ENCODE data around the gene PON1. TPM values are rescaled to one million over a fixed set of nuclear protein-coding genes. Genes with fewer than 3 reads are reported as not detected.

The PON1 gene
- total RNA-seq, 1 experiment from 2014 or later, result not detected

- H2AFZ ChIP-seq (ENCODE audit: low read length), result no peak overlapping the region
- H3K9ac ChIP-seq (ENCODE audit: low read length), result no peak overlapping the region
- no peaks in the 10 kb centered on the region for H3K36me3 ChIP-seq (ENCODE audit: insufficient read depth, low read length)
- no peaks in the 10 kb centered on the region for H3K9me3 ChIP-seq (ENCODE audit: low read length)
- H3K79me2 ChIP-seq (ENCODE audit: low read length), result no peaks in the 10 kb centered on the region
- no peak overlapping the region for H3K27ac ChIP-seq (ENCODE audit: low read length)
- no peak overlapping the region for H3K4me2 ChIP-seq (ENCODE audit: low read depth, low read length, poor library complexity, severe bottlenecking)
- DNase-seq, result no peak
- no peak overlapping the region for H3K4me3 ChIP-seq (ENCODE audit: low read length)
- H4K20me1 ChIP-seq (ENCODE audit: insufficient read depth, low read depth, low read length), result no peaks in the 10 kb centered on the region
- no peaks in the 10 kb centered on the region for H3K9me2 ChIP-seq (replicated peaks; ENCODE audit: insufficient read depth, low read length)
- no peaks in the 10 kb centered on the region for H3K4me1 ChIP-seq (ENCODE audit: low read length)
- H3K27me3 ChIP-seq (ENCODE audit: low read length), result no peaks in the 10 kb centered on the region
These were observed 1.5 kb downstream of the PON1 start for GRCh38 chr7:95322854-95323253.

- no peaks in the 10 kb centered on the region for H4K20me1 ChIP-seq (ENCODE audit: insufficient read depth, low read depth, low read length)
- H3K4me3 ChIP-seq (ENCODE audit: low read length), result no peak overlapping the region
- no peaks in the 10 kb centered on the region for H3K9me2 ChIP-seq (replicated peaks; ENCODE audit: insufficient read depth, low read length)
- H3K36me3 ChIP-seq (ENCODE audit: insufficient read depth, low read length), result no peaks in the 10 kb centered on the region
- H3K27me3 ChIP-seq (ENCODE audit: low read length), result no peaks in the 10 kb centered on the region
- H3K79me2 ChIP-seq (ENCODE audit: low read length), result no peaks in the 10 kb centered on the region
- DNase-seq, result no peak
- H3K4me1 ChIP-seq (ENCODE audit: low read length), result no peaks in the 10 kb centered on the region
- no peaks in the 10 kb centered on the region for H3K9me3 ChIP-seq (ENCODE audit: low read length)
- no peak overlapping the region for H3K27ac ChIP-seq (ENCODE audit: low read length)
- H3K4me2 ChIP-seq (ENCODE audit: low read depth, low read length, poor library complexity, severe bottlenecking), result no peak overlapping the region
- H2AFZ ChIP-seq (ENCODE audit: low read length), result no peak overlapping the region
- H3K9ac ChIP-seq (ENCODE audit: low read length), result no peak overlapping the region
These were observed 1.9 kb downstream of the PON1 start for GRCh38 chr7:95322396-95322795.

DNA sequence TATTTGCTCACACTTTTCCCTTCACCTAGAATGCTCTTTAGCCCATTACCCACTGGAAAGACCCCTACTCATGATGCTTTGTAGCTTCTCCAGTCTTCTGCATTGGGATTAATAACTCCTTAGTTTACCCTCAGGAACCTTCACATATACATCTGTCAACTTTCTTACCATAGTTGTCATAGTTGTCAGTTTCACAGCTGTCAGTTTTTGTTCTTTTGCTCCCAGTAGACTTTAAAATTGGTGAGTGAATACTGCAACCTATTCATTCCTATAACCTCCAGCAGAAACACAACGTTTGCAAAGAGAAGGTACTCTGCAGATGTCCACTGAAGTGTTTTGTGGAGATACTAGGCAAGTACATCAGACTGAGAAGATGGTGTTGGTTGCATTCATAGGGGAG is 2.6 kb downstream of the PON1 start:
- Histone ChIP-seq H3K36me3 (ENCODE audit: insufficient read depth, low read length) (no peaks in the 10 kb centered on the region), H3K27me3 (ENCODE audit: low read length) (no peaks in the 10 kb centered on the region), H2AFZ (ENCODE audit: low read length) (no peak overlapping the region), H3K27ac (ENCODE audit: low read length) (no peak overlapping the region), H3K4me1 (ENCODE audit: low read length) (no peaks in the 10 kb centered on the region), H3K4me3 (ENCODE audit: low read length) (no peak overlapping the region), H4K20me1 (ENCODE audit: insufficient read depth, low read depth, low read length) (no peaks in the 10 kb centered on the region), H3K4me2 (ENCODE audit: low read depth, low read length, poor library complexity, severe bottlenecking) (no peak overlapping the region), H3K9me3 (ENCODE audit: low read length) (no peaks in the 10 kb centered on the region), H3K9ac (ENCODE audit: low read length) (no peak overlapping the region), H3K79me2 (ENCODE audit: low read length) (no peaks in the 10 kb centered on the region), H3K9me2 (replicated peaks; ENCODE audit: insufficient read depth, low read length) (no peaks in the 10 kb centered on the region)
- DNase-seq, result no peak

DNA sequence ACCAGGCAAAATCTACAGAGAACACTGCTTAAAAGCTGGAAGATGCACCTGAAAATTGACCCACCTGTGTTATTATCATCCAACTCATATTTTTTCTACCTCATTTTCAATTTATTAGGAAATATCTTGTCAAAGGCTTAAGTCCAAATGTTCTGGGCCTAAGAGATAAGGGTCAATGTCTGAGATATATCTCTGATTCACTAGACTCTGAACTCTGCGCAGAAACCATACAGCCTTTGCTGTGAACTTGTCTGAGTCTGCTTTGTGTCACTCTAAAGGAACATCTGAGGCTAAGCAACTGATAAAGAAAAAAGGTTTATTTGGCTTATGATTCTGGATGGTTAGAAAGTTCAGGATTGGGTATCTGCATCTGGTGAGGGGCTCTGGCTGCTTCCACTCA is 3.7 kb downstream of the PON1 start:
- Histone ChIP-seq H3K27me3 (ENCODE audit: low read length) (no peaks in the 10 kb centered on the region), H2AFZ (ENCODE audit: low read length) (no peak overlapping the region)
- DNase-seq, result no peak

DNA sequence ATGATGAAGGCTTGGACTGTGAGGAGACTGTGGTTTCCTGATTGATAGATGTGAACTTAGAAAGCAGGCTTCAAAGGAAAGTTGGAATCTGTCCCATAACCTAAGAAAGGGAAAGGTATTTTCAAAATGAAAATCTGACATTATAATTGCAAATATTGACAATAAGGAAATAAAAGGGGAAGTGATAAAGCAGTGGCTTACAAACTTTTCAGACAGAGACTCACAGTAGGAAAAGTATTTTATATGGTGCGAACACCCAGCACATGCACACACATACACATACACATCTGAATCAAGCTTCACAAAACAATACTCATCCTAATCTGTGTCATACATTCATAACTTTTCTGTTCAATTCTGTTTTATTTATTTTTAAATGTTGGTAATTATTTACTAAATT is 4.8 kb downstream of the PON1 start:
- Histone ChIP-seq H3K4me3 (ENCODE audit: low read length) (no peak overlapping the region), H4K20me1 (ENCODE audit: insufficient read depth, low read depth, low read length) (no peaks in the 10 kb centered on the region), H3K9me3 (ENCODE audit: low read length) (no peaks in the 10 kb centered on the region), H3K4me2 (ENCODE audit: low read depth, low read length, poor library complexity, severe bottlenecking) (no peak overlapping the region), H3K4me1 (ENCODE audit: low read length) (no peaks in the 10 kb centered on the region), H3K9ac (ENCODE audit: low read length) (no peak overlapping the region), H3K79me2 (ENCODE audit: low read length) (no peaks in the 10 kb centered on the region), H3K9me2 (replicated peaks; ENCODE audit: insufficient read depth, low read length) (no peaks in the 10 kb centered on the region), H3K27ac (ENCODE audit: low read length) (no peak overlapping the region), H3K27me3 (ENCODE audit: low read length) (no peaks in the 10 kb centered on the region), H2AFZ (ENCODE audit: low read length) (no peak overlapping the region), H3K36me3 (ENCODE audit: insufficient read depth, low read length) (no peaks in the 10 kb centered on the region)
- DNase-seq, result no peak

More for the DNA sequence above, 3.7 kb downstream of the PON1 start:
- H3K4me1 ChIP-seq (ENCODE audit: low read length), result no peaks in the 10 kb centered on the region
- H3K9me2 ChIP-seq (replicated peaks; ENCODE audit: insufficient read depth, low read length), result no peaks in the 10 kb centered on the region
- no peaks in the 10 kb centered on the region for H4K20me1 ChIP-seq (ENCODE audit: insufficient read depth, low read depth, low read length)
- no peak overlapping the region for H3K4me3 ChIP-seq (ENCODE audit: low read length)
- H3K9ac ChIP-seq (ENCODE audit: low read length), result no peak overlapping the region
- H3K36me3 ChIP-seq (ENCODE audit: insufficient read depth, low read length), result no peaks in the 10 kb centered on the region
- H3K79me2 ChIP-seq (ENCODE audit: low read length), result no peaks in the 10 kb centered on the region
- no peaks in the 10 kb centered on the region for H3K9me3 ChIP-seq (ENCODE audit: low read length)
- H3K4me2 ChIP-seq (ENCODE audit: low read depth, low read length, poor library complexity, severe bottlenecking), result no peak overlapping the region
- no peak overlapping the region for H3K27ac ChIP-seq (ENCODE audit: low read length)

DNA sequence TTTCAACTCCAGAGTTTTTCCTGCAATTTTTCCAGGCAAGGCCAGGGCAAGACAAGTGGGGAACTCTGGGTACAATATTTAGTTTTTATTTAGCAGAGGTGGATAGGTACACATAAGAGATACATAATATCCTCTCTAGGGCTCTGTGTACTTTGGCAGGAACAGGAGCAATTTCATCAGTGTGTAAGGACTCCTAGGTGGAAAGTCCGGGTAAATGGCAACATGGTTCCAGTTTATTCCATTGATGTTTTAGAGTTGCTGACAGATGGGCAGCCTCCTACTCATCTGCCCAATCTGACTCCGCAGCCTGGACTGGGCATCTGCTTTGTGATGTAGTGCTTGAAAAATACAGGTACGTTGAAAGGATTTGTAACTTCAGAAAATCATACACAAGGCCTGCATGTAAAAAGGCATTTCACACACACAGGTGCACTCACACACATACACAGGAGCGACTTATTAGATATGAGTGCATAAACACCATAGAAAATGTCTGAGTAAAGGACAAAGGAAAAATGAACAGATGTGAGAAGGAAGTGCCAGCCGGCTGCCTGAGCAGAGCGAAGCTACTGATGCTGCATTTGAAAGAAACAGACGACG is 5.7 kb downstream of the PON1 start:
- H3K4me1 ChIP-seq (ENCODE audit: low read length), result no peaks in the 10 kb centered on the region
- no peak overlapping the region for H3K4me2 ChIP-seq (ENCODE audit: low read depth, low read length, poor library complexity, severe bottlenecking)
- no peaks in the 10 kb centered on the region for H3K79me2 ChIP-seq (ENCODE audit: low read length)
- no peaks in the 10 kb centered on the region for H3K27me3 ChIP-seq (ENCODE audit: low read length)
- no peaks in the 10 kb centered on the region for H3K9me3 ChIP-seq (ENCODE audit: low read length)
- no peak overlapping the region for H2AFZ ChIP-seq (ENCODE audit: low read length)
- no peak for DNase-seq
- no peak overlapping the region for H3K9ac ChIP-seq (ENCODE audit: low read length)
- no peaks in the 10 kb centered on the region for H4K20me1 ChIP-seq (ENCODE audit: insufficient read depth, low read depth, low read length)
- H3K9me2 ChIP-seq (replicated peaks; ENCODE audit: insufficient read depth, low read length), result no peaks in the 10 kb centered on the region
- no peak overlapping the region for H3K27ac ChIP-seq (ENCODE audit: low read length)
- H3K4me3 ChIP-seq (ENCODE audit: low read length), result no peak overlapping the region
- H3K36me3 ChIP-seq (ENCODE audit: insufficient read depth, low read length), result no peaks in the 10 kb centered on the region

DNA sequence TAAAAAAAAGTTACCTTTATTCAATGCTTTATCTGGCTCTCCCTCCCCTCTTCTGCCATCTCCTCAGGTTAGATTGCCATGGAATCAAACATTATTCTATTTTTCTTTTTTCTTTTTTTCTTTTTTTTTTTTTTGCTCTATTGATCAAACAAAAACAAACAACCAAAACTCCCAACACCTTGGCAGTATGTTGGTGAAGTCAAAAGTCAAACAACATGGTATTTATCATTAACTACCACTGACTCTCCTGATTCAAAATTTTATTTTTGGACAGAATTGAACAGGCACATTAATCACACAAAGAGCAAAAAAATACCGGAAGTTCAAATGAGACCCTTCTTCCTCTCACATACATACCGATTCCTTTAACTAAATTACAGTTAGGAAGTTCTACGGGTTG is 6.4 kb downstream of the PON1 start:
- Histone ChIP-seq H3K9ac (ENCODE audit: low read length) (no peak overlapping the region), H3K4me2 (ENCODE audit: low read depth, low read length, poor library complexity, severe bottlenecking) (no peak overlapping the region), H3K4me3 (ENCODE audit: low read length) (no peak overlapping the region), H3K27me3 (ENCODE audit: low read length) (no peaks in the 10 kb centered on the region), H3K9me3 (ENCODE audit: low read length) (no peaks in the 10 kb centered on the region), H3K36me3 (ENCODE audit: insufficient read depth, low read length) (no peaks in the 10 kb centered on the region), H2AFZ (ENCODE audit: low read length) (no peak overlapping the region), H3K9me2 (replicated peaks; ENCODE audit: insufficient read depth, low read length) (no peaks in the 10 kb centered on the region), H4K20me1 (ENCODE audit: insufficient read depth, low read depth, low read length) (no peaks in the 10 kb centered on the region), H3K27ac (ENCODE audit: low read length) (no peak overlapping the region), H3K4me1 (ENCODE audit: low read length) (no peaks in the 10 kb centered on the region), H3K79me2 (ENCODE audit: low read length) (no peaks in the 10 kb centered on the region)
- no peak for DNase-seq

DNA sequence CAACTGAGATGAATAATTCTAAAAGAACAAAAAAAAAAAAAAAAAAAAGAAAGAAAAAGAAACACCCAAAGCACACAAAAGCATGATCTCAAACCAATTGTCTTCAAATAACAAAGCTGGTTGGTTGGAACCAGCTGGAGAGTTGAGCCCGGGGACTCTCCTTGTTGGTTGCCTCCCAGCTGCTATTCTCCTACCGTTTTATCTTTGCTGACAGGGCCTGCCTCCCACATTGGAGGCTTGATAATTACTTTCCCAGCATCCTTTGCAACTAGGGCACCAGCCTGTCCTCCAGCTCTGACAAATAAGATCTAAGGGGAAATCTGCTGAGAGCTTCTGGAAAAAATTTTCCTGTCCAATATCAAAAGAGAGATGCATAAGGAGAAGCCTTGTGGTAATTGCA is 6.8 kb downstream of the PON1 start:
- no peak overlapping the region for H2AFZ ChIP-seq (ENCODE audit: low read length)
- no peak overlapping the region for H3K4me3 ChIP-seq (ENCODE audit: low read length)
- H3K9ac ChIP-seq (ENCODE audit: low read length), result no peak overlapping the region
- H3K36me3 ChIP-seq (ENCODE audit: insufficient read depth, low read length), result no peaks in the 10 kb centered on the region
- no peaks in the 10 kb centered on the region for H3K4me1 ChIP-seq (ENCODE audit: low read length)
- no peaks in the 10 kb centered on the region for H3K27me3 ChIP-seq (ENCODE audit: low read length)
- no peaks in the 10 kb centered on the region for H4K20me1 ChIP-seq (ENCODE audit: insufficient read depth, low read depth, low read length)
- H3K79me2 ChIP-seq (ENCODE audit: low read length), result no peaks in the 10 kb centered on the region
- DNase-seq, result no peak
- H3K27ac ChIP-seq (ENCODE audit: low read length), result no peak overlapping the region
- H3K4me2 ChIP-seq (ENCODE audit: low read depth, low read length, poor library complexity, severe bottlenecking), result no peak overlapping the region
- no peaks in the 10 kb centered on the region for H3K9me2 ChIP-seq (replicated peaks; ENCODE audit: insufficient read depth, low read length)
- H3K9me3 ChIP-seq (ENCODE audit: low read length), result no peaks in the 10 kb centered on the region

DNA sequence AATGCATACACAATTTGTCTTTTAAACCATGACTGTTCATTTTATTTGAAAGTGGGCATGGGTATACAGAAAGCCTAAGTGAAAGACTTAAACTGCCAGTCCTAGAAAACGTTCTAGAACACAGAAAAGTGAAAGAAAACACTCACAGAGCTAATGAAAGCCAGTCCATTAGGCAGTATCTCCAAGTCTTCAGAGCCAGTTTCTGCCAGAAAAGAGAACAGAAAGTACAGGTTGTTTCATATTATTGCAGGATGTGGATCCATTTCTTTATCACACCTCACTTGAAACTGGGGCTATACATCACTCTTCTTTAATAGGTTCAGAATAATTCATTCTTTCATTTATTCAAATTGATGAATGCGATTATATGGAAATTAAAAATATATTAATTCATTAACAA is 7.7 kb downstream of the PON1 start:
- Histone ChIP-seq H3K4me2 (ENCODE audit: low read depth, low read length, poor library complexity, severe bottlenecking) (no peak overlapping the region), H4K20me1 (ENCODE audit: insufficient read depth, low read depth, low read length) (no peaks in the 10 kb centered on the region), H3K4me1 (ENCODE audit: low read length) (no peaks in the 10 kb centered on the region), H3K9me2 (replicated peaks; ENCODE audit: insufficient read depth, low read length) (no peaks in the 10 kb centered on the region), H3K27ac (ENCODE audit: low read length) (no peak overlapping the region), H3K27me3 (ENCODE audit: low read length) (no peaks in the 10 kb centered on the region), H3K9me3 (ENCODE audit: low read length) (no peaks in the 10 kb centered on the region), H3K36me3 (ENCODE audit: insufficient read depth, low read length) (no peaks in the 10 kb centered on the region), H2AFZ (ENCODE audit: low read length) (no peak overlapping the region), H3K9ac (ENCODE audit: low read length) (no peak overlapping the region), H3K4me3 (ENCODE audit: low read length) (no peak overlapping the region), H3K79me2 (ENCODE audit: low read length) (no peaks in the 10 kb centered on the region)
- no peak for DNase-seq

All from Karpas-422 (cell line).